ENCODE measurements around the gene TMEM40.

The TMEM40 gene

DNA sequence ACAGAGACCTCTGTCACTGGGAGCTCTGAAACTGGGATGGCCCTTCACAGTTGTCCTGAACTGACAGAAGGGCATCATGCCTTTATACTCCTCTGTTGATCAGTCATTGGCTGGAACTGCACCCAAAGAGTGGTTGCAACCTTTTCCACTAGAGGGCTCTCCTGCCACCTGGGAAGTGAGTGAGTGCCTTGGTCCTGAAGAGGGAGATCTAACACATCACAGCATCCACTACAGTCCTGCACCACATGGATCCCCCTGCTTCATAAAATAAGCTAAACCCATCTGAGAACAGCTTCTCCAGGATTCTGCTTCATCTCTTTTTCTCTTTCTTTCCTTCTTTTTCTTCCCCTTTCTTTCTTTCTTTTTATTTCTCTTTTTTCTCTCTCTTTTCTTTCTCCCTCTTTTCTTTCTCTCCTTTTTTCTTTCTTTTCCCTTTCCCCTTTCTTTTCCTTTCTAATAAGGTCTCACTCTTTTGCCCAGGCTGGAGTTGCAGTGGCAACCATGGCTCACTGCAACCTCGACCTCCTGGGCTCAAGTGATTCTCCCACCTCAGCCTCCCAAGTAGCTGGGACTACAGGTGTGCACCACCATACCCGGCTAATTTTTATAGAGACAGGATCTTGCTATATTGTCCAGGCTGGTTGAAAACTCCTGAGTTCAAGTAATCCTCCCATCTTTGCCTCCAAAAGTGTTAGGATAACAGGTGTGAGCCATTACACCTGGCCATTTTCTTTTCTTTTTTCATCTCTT is 52.4 kb downstream of the TMEM40 start (continued):
- TF ChIP-seq ZNF221 (tag by site-specific recombination; IDR thresholded peaks at IDR 0.05; ENCODE audit: borderline replicate concordance) (no peak), ZNF621 (tag by site-specific recombination; IDR thresholded peaks at IDR 0.05) (no peak), HOXC10 (CRISPR knock-in tag; IDR thresholded peaks at IDR 0.05) (no peak), OVOL3 (tag by site-specific recombination; IDR thresholded peaks at IDR 0.05) (no peak), WT1 (tag by site-specific recombination; IDR thresholded peaks at IDR 0.05) (no peak), ZNF558 (tag by site-specific recombination; IDR thresholded peaks at IDR 0.05) (no peak), GLIS2 (tag by site-specific recombination; IDR thresholded peaks at IDR 0.05) (no peak), ZNF404 (tag by site-specific recombination; IDR thresholded peaks at IDR 0.05) (no peak), ZNF626 (tag by site-specific recombination; IDR thresholded peaks at IDR 0.05) (no peak), GFI1B (tag by site-specific recombination; IDR thresholded peaks at IDR 0.05) (no peak), ZNF473 (tag by site-specific recombination; IDR thresholded peaks at IDR 0.05) (no peak), OSR2 (tag by site-specific recombination; IDR thresholded peaks at IDR 0.05) (no peak)
- TF ChIP-seq, protein P1, sequence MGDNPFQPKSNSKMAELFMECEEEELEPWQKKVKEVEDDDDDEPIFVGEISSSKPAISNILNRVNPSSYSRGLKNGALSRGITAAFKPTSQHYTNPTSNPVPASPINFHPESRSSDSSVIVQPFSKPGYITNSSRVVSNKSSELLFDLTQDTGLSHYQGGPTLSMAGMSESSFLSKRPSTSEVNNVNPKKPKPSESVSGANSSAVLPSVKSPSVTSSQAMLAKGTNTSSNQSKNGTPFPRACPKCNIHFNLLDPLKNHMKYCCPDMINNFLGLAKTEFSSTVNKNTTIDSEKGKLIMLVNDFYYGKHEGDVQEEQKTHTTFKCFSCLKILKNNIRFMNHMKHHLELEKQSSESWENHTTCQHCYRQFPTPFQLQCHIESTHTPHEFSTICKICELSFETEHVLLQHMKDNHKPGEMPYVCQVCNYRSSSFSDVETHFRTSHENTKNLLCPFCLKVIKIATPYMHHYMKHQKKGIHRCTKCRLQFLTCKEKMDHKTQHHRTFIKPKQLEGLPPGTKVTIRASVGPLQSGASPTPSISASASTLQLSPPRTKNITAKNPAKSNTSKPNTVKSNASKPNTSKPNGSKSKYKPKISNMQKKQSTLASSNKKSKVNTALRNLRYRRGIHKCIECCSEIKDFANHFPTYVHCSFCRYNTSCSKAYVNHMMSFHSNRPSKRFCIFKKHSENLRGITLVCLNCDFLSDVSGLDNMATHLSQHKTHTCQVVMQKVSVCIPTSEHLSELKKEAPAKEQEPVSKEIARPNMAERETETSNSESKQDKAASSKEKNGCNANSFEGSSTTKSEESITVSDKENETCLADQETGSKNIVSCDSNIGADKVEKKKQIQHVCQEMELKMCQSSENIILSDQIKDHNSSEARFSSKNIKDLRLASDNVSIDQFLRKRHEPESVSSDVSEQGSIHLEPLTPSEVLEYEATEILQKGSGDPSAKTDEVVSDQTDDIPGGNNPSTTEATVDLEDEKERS (tag by site-specific recombination; IDR thresholded peaks at IDR 0.05) = no peak
- TF ChIP-seq, protein P2, sequence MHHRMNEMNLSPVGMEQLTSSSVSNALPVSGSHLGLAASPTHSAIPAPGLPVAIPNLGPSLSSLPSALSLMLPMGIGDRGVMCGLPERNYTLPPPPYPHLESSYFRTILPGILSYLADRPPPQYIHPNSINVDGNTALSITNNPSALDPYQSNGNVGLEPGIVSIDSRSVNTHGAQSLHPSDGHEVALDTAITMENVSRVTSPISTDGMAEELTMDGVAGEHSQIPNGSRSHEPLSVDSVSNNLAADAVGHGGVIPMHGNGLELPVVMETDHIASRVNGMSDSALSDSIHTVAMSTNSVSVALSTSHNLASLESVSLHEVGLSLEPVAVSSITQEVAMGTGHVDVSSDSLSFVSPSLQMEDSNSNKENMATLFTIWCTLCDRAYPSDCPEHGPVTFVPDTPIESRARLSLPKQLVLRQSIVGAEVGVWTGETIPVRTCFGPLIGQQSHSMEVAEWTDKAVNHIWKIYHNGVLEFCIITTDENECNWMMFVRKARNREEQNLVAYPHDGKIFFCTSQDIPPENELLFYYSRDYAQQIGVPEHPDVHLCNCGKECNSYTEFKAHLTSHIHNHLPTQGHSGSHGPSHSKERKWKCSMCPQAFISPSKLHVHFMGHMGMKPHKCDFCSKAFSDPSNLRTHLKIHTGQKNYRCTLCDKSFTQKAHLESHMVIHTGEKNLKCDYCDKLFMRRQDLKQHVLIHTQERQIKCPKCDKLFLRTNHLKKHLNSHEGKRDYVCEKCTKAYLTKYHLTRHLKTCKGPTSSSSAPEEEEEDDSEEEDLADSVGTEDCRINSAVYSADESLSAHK (tag by site-specific recombination; IDR thresholded peaks at IDR 0.05) = no peak
- TF ChIP-seq, protein P3, sequence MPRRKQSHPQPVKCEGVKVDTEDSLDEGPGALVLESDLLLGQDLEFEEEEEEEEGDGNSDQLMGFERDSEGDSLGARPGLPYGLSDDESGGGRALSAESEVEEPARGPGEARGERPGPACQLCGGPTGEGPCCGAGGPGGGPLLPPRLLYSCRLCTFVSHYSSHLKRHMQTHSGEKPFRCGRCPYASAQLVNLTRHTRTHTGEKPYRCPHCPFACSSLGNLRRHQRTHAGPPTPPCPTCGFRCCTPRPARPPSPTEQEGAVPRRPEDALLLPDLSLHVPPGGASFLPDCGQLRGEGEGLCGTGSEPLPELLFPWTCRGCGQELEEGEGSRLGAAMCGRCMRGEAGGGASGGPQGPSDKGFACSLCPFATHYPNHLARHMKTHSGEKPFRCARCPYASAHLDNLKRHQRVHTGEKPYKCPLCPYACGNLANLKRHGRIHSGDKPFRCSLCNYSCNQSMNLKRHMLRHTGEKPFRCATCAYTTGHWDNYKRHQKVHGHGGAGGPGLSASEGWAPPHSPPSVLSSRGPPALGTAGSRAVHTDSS (tag by site-specific recombination; IDR thresholded peaks at IDR 0.05) = no peak
- TF ChIP-seq, protein P4, sequence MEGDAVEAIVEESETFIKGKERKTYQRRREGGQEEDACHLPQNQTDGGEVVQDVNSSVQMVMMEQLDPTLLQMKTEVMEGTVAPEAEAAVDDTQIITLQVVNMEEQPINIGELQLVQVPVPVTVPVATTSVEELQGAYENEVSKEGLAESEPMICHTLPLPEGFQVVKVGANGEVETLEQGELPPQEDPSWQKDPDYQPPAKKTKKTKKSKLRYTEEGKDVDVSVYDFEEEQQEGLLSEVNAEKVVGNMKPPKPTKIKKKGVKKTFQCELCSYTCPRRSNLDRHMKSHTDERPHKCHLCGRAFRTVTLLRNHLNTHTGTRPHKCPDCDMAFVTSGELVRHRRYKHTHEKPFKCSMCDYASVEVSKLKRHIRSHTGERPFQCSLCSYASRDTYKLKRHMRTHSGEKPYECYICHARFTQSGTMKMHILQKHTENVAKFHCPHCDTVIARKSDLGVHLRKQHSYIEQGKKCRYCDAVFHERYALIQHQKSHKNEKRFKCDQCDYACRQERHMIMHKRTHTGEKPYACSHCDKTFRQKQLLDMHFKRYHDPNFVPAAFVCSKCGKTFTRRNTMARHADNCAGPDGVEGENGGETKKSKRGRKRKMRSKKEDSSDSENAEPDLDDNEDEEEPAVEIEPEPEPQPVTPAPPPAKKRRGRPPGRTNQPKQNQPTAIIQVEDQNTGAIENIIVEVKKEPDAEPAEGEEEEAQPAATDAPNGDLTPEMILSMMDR (tag by site-specific recombination; IDR thresholded peaks at IDR 0.05) = peak; percentile 89
- TF ChIP-seq, protein P5, sequence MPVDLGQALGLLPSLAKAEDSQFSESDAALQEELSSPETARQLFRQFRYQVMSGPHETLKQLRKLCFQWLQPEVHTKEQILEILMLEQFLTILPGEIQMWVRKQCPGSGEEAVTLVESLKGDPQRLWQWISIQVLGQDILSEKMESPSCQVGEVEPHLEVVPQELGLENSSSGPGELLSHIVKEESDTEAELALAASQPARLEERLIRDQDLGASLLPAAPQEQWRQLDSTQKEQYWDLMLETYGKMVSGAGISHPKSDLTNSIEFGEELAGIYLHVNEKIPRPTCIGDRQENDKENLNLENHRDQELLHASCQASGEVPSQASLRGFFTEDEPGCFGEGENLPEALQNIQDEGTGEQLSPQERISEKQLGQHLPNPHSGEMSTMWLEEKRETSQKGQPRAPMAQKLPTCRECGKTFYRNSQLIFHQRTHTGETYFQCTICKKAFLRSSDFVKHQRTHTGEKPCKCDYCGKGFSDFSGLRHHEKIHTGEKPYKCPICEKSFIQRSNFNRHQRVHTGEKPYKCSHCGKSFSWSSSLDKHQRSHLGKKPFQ (tag by site-specific recombination; IDR thresholded peaks at IDR 0.05) = no peak; the same call in 1 of the 2 replicates
- TF ChIP-seq, protein P6, sequence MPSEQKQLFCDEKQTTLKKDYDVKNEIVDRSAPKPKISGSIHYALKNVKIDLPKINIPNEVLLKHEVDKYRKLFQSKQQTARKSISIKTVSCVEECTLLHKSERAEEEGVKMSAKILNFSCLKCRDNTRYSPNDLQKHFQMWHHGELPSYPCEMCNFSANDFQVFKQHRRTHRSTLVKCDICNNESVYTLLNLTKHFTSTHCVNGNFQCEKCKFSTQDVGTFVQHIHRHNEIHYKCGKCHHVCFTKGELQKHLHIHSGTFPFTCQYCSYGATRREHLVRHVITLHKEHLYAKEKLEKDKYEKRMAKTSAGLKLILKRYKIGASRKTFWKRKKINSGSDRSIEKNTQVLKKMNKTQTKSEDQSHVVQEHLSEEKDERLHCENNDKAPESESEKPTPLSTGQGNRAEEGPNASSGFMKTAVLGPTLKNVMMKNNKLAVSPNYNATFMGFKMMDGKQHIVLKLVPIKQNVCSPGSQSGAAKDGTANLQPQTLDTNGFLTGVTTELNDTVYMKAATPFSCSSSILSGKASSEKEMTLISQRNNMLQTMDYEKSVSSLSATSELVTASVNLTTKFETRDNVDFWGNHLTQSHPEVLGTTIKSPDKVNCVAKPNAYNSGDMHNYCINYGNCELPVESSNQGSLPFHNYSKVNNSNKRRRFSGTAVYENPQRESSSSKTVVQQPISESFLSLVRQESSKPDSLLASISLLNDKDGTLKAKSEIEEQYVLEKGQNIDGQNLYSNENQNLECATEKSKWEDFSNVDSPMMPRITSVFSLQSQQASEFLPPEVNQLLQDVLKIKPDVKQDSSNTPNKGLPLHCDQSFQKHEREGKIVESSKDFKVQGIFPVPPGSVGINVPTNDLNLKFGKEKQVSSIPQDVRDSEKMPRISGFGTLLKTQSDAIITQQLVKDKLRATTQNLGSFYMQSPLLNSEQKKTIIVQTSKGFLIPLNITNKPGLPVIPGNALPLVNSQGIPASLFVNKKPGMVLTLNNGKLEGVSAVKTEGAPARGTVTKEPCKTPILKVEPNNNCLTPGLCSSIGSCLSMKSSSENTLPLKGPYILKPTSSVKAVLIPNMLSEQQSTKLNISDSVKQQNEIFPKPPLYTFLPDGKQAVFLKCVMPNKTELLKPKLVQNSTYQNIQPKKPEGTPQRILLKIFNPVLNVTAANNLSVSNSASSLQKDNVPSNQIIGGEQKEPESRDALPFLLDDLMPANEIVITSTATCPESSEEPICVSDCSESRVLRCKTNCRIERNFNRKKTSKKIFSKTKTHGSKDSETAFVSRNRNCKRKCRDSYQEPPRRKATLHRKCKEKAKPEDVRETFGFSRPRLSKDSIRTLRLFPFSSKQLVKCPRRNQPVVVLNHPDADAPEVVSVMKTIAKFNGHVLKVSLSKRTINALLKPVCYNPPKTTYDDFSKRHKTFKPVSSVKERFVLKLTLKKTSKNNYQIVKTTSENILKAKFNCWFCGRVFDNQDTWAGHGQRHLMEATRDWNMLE (tag by site-specific recombination; conservative IDR thresholded peaks at IDR 0.05; ENCODE audit: low read depth) = 0 out of 2 replicates have a peak, but pooled peaks have one; percentile 14
- TF ChIP-seq, protein P7, sequence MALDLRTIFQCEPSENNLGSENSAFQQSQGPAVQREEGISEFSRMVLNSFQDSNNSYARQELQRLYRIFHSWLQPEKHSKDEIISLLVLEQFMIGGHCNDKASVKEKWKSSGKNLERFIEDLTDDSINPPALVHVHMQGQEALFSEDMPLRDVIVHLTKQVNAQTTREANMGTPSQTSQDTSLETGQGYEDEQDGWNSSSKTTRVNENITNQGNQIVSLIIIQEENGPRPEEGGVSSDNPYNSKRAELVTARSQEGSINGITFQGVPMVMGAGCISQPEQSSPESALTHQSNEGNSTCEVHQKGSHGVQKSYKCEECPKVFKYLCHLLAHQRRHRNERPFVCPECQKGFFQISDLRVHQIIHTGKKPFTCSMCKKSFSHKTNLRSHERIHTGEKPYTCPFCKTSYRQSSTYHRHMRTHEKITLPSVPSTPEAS (tag by site-specific recombination; IDR thresholded peaks at IDR 0.05) = no peak
- TF ChIP-seq, protein P8, sequence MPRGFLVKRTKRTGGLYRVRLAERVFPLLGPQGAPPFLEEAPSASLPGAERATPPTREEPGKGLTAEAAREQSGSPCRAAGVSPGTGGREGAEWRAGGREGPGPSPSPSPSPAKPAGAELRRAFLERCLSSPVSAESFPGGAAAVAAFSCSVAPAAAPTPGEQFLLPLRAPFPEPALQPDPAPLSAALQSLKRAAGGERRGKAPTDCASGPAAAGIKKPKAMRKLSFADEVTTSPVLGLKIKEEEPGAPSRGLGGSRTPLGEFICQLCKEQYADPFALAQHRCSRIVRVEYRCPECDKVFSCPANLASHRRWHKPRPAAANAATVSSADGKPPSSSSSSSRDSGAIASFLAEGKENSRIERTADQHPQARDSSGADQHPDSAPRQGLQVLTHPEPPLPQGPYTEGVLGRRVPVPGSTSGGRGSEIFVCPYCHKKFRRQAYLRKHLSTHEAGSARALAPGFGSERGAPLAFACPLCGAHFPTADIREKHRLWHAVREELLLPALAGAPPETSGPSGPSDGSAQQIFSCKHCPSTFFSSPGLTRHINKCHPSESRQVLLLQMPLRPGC (tag by site-specific recombination; IDR thresholded peaks at IDR 0.05) = no peak

Measured in HEK293 (cell line).